Medulla oblongata (tissue), 1 donor: ENCODE data around the gene BAD.
A peak's percentile ranks its signal among the peaks of the same experiment; 100 is the strongest.

ENCODE experiments used
- DNase-seq: peaks from one replicate; pipeline ENCODE4 v3.0.0-alpha.2; 2015; ENCODE audit errors: extremely low spot score

The BAD gene

GRCh38 chr11:64275841-64276240 is 8.6 kb downstream of the BAD start:
- DNase-seq: no peak

DNA sequence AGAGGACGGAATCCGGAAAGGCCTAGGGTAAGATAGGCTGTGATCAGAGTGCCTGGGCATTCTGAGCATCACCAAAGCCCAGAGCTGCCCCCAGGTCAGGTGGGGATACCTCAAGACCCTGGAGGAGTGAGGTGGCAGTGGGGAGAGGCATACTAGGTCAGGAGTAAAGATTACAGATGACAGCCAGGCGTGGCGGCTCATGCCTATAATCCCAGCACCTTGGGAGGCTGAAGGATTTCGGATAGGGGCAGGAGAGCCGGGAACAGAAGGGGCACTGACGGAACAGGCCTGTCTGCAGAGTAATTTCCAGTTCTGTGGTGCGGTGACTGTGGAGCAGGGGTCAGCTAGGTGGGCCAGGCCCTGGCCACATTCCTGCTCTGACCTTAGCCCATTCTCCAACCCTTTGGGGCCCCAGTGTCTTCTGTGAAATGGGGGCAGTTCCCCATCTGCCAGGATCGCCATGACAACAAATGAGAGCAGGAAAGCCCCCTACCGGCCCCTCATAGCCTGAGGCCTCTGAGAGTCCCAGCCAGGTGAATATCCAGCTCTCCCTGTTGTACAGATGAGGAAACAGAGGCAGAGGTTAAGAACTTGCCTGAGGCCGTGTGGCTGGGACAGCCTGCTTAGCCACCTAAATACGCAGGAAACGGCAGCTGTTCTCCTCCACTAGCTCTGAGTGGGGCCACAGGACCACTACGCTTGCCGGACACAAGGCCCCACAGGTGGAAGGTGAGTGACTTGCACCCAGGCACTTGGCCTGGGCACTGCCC is 9.2 kb downstream of the BAD start:
- no peak for DNase-seq

DNA sequence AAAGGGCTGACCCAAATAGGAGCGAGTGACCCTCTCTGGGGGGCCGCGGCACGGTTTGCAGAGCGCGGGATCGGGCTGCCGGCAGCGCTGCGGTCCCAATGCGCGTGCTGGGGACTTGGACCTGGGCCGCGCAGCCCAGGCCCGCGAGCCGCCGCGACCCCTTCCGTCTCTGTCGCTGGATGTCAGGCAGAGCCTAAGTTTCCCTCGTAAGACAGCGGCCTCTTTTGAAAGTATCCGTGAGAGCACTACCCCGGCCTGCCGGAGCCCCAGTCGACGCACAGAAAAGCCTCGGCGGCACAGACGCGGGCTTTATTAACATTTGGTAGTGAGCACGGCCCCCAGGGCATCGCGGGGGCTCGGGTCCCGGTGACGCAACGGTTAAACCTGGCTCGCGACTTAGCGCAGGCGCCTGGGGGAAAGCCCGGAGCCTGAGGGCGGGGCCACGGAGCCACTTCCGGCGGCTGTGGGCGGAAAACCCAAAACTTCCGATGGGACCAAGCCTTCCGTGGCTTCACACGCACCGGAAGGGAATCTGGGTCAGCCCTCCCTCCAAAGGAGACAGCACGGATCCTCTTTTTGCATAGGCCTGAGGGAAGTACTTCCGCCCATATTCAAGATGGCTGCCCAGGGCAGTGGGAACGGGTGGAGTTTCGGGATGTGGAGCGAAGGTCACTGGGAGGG is 14.8 kb downstream of the BAD start:
- DNase-seq: peak; percentile 100

- peak; percentile 33 for DNase-seq
Measured at GRCh38 chr11:64268893-64269539, 15.4 kb downstream of the BAD start.

DNA sequence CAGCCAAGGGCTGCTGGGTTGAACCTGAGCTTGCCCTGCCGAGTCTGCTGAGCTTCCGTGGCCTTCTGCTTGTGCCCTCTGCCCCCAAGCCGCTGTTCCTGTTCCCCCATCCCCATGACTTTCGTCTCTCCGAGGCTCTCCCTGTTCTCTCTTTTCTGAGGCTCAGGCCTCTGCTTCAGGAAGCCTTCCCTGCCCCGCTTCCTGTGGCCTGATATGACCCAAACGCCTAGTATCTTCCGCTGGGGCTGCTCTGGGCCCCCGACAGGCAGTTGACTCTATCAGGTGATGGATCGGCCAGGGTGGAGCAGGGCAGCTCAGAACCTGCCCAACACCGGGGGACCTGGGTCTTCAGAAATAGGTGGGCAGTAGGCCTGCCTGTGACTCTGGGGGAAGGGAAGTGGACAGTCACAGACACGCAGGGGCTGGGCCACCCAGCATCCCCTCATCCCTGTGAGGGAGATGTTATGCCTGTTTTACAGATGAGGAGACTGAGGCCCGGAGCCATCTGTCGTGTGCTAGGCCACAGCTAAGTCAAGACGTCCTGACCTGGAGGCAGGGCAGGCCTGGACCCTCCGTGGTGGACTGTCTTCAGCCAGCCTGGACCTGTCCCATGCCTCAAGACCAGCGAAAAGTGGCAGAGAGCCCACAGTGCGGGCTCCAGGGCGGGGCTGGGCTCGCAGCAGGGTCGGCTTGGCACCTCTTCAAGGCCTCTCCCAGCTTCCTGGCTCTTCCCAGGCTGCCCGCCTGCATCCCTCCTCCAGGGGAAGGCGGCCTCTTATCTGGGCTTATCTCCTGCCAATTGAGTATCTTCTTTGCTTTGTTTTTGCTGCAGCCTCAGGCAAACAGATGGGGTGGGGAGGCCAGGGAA is 16.2 kb downstream of the BAD start:
- DNase-seq: peak; percentile 22

GRCh38 chr11:64267207-64267945 is 17.1 kb downstream of the BAD start:
- no peak for DNase-seq

DNA sequence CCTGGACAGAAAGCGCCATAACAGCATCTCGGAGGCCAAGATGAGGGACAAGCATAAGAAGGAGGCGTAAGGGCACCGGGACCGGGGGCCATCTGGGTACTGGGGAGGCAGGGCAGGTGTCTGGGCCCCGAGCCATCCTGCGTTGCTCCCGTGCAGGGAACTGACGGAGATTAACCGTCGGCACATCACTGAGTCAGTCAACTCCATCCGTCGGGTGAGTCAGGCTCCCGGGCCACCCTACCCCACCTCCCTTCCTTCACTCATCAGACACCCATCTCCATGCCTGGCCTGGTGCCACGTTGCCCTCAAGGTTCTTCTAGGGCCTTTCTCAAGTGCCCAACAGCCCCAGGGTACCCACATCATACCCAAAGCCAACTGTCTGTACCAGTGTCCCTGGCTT is 18.1 kb downstream of the BAD start:
- DNase-seq: no peak

GRCh38 chr11:64265176-64266160 is 19.0 kb downstream of the BAD start:
- DNase-seq: no peak

DNA sequence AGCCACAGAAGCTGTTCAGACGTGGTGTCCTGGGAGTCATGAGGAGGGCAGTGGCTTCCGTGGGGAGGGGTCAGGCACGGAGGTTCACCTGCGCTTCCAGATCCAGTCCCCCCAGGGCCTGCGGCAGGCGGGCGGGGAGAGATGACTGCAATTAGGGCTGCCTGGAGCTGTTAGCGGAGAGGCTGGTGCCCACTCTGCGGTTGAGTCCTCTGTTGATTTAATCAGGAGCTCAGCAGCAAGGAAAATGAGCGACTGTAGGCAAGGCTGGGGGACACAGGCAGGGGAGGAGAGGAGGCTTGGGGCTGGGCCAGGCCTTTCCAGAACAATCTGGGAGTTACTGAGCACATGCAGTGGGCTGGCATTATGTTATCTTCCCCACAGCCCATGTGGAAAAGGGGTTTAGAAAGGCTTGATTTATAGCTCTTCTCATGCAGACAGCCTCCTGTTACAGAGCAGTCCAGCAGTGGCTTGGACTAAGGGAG is 20.1 kb downstream of the BAD start:
- DNase-seq: no peak

GRCh38 chr11:64263947-64264317 is 20.5 kb downstream of the BAD start:
- DNase-seq: no peak

DNA sequence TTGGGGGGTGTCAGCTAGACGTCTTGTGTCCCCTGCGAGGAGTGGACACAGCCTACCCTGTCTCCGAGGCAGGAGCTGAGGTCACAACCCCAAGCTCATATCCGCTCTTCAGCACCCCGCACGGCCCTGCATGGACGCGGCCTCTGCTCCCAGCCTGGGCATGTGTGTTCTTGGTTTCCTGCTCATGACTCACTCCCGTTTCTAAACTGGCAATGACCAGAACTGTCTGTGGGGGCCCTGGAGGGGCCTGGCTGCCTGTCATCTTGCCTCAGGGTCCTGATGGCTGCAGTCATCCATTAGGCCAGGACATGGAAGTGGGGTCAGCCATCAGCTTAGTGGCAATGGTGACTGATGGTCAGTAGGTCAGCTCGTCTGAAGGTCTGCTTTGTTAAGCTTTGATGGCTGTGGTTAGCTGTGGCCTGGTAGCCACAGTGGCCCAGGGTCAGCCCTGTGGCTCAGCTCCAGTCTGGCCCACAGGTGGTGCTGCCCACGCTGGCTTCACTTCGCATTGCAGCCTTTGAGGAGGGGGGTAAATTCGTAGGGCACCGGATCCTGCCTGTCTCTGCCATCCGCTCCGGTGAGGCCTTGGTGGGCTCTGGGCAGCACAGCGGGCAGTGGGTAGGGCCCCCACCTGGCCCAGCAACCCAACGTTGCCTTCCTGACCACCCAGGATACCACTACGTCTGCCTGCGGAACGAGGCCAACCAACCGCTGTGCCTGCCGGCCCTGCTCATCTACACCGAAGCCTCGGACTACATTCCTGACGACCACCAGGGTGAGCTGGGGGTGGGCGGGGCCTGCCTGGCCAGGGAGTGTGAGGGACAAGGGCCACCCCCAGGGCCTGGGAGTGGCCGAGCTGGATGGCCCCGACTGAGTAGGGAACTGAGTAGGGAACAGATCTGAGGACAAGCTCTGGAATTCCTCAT is 21.2 kb downstream of the BAD start:
- no peak for DNase-seq

DNA sequence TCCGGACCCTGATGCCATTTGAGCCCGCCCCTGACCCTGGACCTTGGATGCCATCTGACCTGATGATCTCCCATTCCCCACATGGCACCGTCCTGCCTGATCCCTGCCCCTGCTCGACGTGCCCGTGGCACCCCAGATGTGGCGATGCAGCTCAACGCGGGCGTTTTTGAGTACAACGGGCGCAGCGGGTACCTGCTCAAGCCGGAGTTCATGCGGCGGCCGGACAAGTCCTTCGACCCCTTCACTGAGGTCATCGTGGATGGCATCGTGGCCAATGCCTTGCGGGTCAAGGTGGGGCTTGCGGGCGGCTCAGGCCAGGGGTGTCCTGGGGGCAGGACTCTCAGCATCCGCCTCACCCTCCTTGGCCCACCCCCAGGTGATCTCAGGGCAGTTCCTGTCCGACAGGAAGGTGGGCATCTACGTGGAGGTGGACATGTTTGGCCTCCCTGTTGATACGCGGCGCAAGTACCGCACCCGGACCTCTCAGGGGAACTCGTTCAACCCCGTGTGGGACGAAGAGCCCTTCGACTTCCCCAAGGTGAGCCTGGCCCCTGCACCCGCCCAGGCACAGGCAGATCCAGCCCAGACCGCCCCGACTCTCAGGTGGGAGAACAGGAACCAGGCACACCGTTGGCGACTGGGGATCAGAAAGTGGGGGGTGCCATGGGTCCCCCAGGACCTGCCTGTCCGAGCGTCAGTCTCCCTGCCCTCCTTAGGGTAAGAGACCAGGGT is 22.0 kb downstream of the BAD start:
- no peak for DNase-seq

- DNase-seq: no peak
Measured at GRCh38 chr11:64261556-64262080, 22.8 kb downstream of the BAD start.

- no peak for DNase-seq
Measured at GRCh38 chr11:64260147-64260708, 24.2 kb downstream of the BAD start.

- no peak for DNase-seq
Measured at GRCh38 chr11:64259533-64260067, 24.9 kb downstream of the BAD start.

- no peak for DNase-seq
Measured at GRCh38 chr11:64258946-64259532, 25.4 kb downstream of the BAD start.

DNA sequence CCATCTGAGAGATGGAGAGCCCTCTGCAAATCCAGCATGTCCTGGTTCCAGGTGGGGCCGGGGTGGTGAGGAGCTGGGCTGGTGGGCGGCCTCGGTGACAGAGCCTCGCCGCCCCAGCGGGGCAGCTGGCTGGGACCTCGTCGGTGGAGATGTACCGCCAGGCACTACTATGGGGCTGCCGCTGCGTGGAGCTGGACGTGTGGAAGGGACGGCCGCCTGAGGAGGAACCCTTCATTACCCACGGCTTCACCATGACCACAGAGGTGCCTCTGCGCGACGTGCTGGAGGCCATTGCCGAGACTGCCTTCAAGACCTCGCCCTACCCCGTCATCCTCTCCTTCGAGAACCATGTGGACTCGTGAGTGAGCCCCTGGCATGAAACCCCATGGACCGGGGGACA is 26.1 kb downstream of the BAD start:
- DNase-seq: no peak
